Myocyte (in vitro differentiated cells): ENCODE results near the gene RFPL3. TPM values are rescaled to one million over a fixed set of nuclear protein-coding genes. Genes with fewer than 3 reads are reported as not detected.
"Not testable (repeated sequence)": the region's sequence is repeated elsewhere in the genome, so short reads cannot be mapped to it uniquely, and the experiment has no call there.

Source experiments
- DNase-seq: peaks from one replicate; pipeline ENCODE4 v3.0.0-alpha.2; 2012; ENCODE audit warnings: low read depth
- total RNA-seq: library from RNA; depleted of rRNA; stranded (reverse); fragments of >200 nt; gene quantifications from 2 replicates; pipeline ENCODE4 v1.2.3, GENCODE V29; 2014

RFPL3 gene
- total RNA-seq, 1 donor from 2014 or later, result not detected

DNA sequence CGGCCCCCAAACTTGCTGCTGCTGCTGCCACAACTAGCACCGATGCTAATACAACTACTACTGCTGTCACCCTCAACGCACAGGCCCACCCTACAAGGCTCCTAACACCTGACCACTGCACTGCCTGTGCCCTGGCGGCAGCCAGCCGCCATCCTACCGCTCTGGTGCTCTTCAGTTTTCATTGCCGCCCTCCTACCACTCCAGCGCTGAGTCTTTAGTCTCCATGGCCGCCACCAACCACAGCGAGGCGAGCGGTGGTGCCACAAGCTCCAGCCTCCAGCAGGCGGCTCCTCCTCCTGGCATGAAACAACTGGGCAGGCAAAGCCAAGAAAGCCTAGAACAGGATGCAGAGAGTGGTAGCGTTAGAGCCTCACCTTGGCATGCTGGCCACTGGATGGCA lies 5.0 kb upstream of the RFPL3 start:
- DNase-seq, result no peak

DNA sequence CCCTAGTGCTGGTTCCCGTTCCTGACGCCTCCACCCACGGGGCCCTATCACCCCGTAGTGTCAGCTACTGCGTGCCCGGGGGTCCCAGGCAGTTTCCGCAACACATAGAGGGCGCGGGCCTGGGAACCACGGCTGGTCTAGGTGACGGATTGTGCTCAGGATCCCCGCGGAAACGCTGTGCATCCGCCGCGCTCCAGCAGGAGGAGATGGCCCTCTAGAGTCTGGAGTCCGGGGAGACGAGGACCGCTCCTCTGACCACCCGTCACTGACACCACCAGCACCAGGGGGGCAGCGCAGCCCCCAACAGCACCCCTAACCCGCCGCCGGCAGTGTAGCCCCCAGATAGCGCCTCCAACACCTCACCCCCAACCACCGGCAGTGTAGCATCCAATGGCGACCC lies 4.4 kb upstream of the RFPL3 start:
- no peak for DNase-seq

DNA sequence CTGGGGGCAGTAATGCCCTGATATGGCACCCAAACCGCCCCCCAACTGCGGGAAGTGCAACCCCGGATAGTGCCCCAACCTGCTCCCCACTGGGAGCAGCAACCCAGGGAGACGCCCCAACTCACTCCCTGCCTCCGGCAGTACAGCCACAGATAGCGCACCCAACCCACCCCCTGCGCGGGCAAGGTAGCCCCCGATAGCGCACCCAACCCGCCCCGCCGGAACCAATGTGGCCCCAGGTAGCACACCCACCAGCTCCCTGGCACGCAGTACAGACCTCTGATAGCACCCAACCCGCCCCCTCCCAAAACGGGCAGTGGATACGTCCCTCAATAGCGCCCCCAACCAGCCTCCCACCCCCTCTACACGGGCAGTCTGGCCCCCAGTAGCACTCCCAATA lies 3.8 kb upstream of the RFPL3 start:
- DNase-seq, result no peak

DNA sequence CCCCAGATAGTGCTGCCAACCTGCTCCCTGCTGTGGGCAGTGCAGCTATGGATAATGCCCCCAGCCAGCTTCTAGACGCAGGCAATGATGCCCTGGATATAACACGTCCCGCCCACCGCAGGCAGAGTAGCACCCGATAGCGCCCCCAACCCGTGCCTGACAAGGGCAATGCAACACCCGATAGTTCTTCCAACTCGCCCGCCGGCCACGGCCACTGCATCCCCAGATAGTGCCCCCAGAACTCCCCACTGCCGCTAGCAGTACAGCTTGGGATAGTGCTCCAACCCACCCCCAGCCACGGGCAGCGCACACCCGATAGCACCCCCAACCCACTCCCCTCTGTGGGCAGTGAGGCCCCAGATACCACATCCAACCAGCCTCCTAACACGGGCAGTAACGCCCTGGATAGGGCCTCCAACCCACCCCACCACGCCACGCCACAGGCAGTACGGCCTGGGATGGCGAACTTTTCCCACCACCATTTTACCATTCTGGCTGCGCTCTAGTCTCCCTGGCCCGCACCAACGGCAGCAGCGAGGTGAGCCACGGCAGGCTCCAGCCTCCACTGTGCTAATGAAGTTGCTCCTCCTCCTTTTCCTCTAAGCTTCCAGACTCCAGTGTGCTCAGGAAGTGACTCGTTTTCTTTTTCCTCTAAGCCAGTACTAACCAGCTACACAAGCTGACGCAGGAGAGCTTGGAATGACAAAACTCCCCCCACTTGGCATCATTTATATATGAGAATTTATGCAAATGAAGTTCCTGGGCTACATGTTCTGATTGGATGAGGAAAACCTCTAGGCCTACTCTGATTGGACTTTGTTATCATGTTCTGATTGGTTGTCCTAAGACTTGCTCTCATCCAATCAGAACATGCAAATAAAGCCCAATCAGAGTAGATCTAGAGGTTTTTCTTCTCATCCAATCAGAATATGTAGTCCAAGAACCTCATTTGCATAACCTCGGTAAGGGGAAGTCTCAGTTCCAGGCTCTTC lies 3.0 kb upstream of the RFPL3 start:
- DNase-seq, result no peak

DNA sequence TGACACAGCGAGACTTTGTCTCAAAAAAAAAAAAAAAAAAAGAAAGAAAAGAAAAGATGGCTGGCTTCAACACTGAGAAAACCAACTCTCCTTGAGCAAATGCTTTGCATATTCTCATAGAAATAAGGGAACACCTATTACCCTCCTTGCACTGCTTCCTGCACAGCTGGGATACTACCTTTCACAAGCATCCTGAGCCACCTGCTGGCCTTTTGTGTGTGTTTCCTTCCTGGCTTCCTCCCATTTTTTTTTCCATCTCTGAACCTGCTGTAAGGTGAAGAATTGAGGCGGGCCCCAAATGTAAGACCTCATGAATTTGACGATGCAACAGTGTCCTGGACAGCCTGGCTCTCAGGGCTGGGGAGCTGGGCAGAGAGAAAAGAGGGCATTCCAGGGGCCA lies 1.9 kb upstream of the RFPL3 start:
- no peak for DNase-seq

DNA sequence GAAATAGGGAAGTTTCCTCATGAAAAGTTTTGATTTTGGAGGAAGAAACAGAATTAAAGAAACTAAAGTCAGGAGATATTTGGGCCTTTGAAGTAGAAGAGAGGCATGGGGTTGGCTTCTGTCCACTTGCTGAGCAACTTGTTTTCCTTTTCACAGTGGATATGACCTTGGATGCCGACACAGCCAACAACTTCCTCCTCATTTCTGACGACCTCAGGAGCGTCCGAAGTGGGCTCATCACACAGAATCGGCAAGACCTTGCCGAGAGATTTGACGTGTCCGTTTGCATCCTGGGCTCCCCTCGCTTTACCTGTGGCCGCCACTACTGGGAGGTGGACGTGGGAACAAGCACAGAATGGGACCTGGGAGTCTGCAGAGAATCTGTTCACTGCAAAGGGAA lies 2.4 kb downstream of the RFPL3 start:
- DNase-seq, result not testable (repeated sequence)

DNA sequence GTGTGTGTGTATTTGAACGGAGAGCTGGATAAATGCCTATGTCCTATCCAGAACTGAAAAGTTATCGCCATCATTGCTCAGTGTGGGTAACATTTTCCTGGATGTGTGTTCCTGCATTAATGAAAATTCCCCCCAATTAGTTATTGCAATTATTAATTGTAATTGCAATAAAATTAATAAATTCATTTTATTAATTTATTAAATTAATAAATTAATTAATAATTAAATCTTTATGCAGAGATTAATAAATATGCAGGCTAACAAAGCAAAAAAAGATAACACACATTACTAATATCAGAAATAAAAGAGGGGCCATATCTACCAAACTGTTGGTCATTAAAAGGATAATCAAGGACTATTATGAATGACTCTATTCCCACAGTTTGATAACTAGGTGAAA lies 3.6 kb downstream of the RFPL3 start:
- no peak for DNase-seq

DNA sequence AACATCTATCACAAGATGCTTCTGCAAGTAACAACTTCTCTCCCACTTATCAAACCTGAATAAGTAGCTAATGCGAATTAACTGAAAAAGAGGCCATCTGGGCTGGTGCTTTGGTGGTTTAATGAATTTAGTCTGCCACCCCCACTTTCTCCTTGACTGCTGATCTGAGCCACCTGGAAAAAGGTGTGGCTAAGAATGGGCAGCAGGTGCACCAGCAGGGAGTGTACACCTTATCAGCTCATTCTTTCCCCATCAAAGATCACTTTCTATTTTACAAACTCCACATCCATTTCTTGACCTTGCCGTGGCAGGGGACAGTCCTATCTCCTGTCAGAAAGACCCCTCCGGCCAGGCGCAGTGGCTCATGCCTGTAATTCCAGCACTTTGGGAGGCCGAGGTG lies 6.5 kb downstream of the RFPL3 start:
- no peak for DNase-seq

DNA sequence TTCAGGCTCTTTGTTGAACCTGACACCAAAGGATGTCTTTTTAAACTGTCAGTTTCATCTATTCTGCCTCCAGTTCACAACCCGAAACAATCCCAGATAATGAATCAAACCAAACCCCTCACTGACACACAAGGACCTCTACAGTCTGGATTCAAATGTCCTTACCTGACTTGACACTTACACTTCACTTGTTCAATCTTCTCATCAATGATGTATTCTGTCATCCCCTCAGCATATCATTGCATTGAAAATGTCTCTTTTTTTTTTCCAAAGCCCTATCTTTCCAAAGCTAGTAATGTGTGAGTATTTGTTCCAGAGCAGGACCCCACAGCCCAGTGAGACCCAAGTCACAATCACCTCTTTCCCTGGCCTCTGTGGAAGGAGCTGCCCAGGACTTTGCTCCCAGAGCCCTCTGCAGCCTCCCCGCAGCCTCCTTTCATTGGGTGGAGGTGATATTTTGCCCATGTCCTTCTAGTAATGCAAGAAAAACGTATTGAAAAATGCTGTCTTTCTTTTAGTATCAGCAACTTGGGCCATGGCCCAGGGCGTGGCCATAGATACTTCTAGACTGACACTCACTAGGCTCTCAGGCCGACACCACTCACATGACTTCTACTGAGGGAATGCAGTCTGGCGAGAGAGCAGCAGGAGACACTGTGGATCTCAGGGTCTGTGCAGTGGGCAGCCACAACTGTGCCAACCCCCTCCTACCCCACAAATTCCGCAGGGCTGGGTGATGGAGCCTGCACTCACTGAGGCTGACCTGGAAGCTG lies 18.2 kb downstream of the RFPL3 start:
- no peak for DNase-seq

DNA sequence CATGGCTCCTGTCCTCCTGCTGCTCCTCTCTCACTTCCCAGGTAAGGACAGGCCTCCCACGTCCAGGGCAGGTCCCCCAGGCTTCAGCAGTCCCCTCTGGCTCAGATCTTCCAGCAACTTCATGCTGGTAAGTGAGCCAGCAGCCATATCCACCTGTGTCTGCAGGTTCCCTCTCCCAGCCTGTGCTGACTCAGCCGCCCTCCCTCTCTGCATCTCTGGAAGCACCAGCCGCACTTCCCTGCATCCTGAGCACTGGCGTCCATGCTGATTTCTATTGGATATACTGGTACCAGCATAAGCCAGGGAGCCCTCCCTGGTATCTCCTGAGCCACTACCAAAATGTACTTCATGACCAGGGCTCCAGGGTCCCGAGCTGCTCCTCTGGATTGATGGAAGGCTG lies 19.0 kb downstream of the RFPL3 start:
- DNase-seq, result no peak

DNA sequence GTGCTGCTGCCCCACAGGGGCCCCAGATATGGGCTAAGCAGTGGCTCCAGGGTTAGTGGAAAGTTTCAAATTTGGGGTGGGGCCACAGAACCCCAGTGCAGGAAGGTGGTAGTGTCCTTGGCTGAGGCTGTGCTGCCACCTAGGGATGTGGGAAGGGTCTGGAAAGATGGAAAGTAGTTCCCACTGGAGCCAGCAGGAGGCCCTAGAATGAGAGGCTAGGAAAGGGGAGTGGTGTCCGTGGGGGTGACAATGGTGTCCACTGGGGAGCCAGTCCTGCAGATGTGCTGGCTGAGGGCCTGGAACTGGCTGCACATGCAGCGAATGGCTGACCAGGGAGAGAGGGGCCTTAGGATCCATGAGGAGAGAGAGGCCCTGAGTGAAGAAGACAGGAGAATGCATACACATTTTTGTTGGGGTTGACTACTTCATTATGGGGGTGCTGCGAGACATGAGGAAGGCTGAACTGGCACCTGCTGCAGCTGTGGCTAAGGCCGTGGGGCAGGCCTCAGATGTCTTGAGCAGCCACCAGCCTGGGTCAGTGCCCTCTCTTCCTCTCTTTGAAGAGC lies 21.1 kb downstream of the RFPL3 start:
- peak; percentile 20 for DNase-seq

DNA sequence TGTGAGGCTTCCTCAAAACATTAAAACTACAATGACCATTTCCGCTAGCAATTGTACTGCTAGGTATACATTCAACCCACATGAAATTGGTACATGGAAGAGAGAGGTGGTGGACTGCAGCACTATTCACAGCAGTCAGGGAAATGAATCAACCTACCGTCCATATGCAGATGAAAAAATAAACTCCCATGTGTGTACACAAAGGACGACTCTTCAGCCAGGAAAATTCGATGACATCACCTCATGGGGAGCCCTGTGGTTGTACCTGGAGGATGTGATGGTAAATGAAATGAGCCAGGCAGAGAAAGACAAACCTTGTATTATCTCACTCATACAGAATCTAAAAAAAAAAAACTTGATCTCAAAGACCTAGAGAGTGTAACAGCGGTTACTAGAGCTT lies 23.3 kb downstream of the RFPL3 start:
- no peak for DNase-seq

DNA sequence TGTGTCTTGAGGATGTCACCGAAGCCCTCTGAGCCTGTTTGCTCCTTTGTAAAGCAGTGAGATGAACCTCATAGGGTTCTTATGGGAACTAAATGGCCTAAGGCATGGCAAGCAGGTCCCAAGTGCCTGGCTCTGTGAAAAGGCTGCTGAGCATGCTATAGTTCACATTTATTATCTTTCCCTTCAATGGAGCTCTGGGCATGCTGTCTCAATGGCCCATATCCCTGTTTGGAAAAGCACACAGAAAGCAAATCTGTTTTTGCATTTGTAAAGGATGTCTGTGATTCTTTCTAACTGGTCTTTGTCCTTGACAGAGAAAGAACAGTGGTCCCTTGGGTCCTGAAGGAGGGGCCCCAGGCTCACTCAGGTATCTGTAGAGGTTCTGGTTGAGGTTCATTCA lies 28.0 kb downstream of the RFPL3 start:
- no peak for DNase-seq

DNA sequence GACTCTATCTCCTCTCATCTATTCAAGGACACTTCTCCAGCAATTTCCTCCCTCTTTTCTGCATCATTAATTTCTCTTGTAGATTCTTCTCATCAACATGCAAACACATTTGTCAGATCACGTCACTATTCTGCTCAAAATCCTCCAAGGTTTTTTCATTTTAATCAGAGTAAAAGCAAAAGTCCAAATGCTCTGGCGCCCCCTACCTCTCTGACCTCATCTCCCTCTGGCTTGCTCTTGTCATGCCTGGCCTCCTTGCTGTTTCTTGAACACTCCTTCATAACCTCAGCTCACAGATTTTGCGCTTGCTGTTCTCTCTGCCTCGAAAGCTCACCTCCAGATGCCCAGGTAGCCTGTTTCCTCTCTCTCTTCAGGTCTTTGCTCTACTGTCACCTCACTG lies 32.0 kb downstream of the RFPL3 start:
- DNase-seq, result peak; percentile 26

DNA sequence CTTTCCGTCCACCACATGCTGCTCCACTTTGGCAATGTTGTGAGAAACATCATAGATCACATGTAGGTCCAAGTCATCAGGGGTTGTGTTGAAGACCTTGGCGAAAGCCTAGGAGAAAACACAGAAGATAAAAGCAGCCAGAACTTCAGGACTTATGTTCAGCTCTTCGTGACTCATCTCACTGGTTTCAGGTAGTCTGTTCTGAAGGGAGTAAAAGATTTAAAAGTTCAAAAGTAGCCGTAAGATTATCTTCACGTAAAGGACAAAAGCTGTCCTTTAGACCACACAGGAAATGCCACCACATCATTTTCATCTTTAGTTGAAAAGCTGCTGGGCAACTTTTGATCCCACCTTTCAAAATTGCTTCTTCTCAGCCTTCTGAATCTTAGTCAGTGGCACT lies 37.4 kb downstream of the RFPL3 start:
- DNase-seq, result no peak

DNA sequence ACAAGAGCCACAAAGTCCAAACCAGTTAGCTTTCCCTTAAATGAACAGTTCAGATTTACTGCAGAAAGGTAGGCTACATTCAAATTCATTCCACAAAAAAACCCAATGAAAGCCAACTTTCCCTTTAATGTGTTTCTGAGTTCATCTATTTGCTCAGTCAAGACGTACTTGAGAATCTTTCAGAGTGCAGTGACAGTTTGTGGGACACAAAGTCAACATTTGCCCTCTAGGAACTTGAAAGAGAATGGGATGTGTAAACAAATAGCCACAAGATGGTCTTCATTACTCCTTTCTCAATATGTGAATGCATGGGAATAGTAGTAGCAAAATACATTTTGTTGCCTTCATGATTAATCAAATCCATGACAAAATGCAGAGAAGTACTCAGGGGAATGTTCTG lies 38.6 kb downstream of the RFPL3 start:
- DNase-seq, result no peak

DNA sequence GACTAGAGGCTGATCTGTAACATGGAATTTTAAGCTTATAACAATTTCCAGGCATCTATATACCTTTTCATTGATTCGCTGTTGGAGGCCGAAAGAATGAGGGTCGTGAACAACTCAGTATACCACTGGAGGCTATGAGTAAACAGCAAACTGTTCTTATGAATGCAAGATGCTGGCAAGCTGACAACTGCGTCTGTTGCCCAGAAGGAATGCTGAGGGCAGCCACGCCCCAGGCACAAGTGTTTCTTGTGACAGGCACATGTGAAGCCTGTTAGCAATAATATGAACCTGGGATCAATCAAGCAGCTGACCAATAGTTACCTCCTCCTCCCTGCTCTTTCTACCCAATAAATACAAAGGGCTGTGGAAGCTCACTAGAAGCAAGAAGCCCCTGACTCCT lies 39.1 kb downstream of the RFPL3 start:
- DNase-seq, result peak; percentile 91

DNA sequence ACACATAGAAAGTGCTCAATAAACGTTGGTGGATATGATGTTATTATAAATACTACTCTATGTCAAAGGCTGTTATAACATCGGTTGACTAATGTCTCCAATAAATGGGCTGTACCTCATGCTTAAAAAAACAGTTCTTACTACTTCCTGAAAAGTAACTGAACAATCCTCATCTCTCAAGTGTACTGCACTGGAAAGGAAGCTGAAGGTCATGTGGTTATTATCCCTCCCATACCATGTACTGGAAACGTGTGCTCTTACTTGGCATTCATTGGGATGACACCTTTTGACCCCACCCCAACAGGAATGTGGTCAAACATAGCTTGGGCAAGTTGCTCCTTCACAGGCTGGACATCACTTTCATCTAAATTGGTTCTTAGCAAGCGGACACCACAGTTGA lies 43.8 kb downstream of the RFPL3 start:
- no peak for DNase-seq

DNA sequence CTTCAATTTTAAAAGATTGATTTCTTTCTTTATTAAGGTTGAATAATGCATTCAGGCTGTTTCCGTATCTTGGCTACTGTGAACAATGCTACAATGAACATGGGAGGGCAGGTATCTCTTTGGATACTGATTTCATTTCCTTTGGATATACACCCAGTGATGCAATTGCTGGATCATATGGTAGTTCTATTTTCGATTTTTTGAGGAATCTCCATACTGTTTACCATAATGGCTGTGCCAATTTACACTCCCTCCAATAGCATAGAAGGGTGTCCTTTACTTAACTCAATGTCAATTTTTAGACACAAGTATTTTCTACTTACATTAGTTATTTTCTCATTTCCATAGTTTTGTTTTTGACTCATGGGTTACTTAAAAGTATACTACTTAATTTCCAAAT lies 46.4 kb downstream of the RFPL3 start:
- no peak for DNase-seq

DNA sequence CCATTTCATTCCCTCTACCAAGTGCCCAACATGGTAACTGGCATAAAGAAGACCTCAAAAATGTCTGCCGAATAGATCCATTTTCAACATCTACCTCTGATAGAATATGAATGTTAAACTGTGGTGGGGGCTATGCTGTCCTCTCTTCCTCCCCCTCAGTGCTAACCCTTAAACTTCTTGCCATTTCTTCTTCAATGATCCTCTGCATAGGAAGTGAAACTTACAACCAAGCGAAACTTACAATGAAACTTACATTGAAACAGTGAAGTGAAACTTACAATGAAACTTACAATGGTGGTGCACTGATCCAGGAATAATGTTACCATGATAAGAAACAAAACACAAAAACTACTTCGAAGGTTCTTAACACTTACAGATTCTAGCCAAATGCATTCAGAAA lies 49.6 kb downstream of the RFPL3 start:
- DNase-seq, result no peak

DNA sequence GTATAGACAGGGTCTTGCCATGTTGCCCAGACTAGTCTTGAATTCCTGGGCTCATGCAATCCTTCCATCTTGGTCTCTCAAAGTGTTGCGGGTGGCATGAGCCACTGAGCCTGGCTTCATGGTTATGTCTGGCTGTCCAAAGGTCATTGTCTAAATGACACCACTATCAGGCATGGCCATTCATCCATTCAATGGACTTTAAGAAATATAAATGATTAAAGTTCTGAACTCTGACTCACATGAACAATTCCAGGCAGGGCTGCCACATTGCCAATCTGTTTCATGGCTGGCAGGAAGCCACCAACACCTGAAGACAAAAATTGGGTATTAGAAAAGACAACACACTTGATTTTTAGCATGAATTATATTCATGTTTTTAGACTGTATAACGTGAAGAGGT lies 50.3 kb downstream of the RFPL3 start:
- no peak for DNase-seq

DNA sequence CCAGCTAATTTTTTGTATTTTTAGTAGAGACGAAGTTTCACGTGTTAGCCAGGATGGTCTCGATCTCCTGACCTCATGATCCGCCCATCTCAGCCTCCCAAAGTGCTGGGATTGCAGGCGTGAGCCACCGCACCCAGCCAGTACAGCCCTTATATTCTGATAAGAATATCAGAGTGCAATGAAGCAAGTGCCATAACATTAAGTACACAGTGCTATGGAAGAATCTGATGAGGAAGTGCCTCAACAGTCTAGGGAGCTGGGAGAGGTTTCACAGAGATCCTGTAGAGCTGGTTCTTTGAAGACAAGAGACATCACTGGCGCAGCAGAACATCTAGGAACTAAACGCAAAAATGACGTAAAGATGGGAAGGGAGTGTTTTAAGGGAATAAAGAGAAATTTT lies 52.3 kb downstream of the RFPL3 start:
- DNase-seq, result no peak
